ENCODE results near the gene ATP13A2.

The ATP13A2 gene

DNA sequence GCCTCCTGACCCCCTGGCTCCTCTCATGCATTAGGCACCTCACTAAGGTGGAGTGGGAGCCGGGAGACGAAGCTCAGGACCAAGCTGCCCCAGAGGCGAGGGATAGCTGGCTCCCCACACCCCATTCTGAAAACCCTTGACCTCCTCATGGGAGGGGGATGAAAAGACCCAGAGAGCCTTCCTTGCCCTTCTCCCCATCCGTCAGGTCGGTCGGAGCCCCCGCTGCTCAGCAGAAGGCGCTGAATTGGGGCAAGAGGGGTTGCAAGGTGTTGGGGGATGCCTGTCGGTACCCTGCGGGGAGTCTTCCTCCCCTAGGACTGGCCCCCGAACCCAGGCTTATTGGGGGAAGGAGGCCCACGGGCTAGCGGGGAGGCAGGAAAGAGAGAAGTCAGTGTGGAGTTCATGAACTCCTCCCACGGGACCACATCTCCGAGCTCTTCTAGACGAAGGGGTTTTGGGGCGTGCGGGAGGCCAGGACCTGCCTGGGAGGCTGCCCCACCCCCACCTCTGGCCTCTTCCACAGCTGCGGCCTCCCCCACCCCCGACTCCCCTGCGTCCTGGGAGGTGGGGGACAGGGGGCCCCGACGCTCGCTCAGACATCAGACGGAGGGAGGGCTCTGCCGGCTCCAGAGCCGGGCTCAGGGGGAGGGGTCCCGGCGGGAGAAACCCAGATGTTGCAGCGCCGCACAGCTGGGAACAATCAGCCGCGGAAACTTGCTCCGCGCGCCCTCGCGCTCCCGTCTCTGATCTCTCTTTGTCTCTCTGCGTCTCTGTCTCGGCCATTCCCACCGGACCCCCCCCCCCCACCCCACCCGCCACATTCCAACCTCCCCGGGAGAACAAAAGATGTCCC is 32.0 kb downstream of the ATP13A2 start:
- peaks cover 20% of the 10 kb centered on the region for H3K27me3 Mint-ChIP-seq
- H3K36me3 Mint-ChIP-seq = no peaks in the 10 kb centered on the region
- H3K27ac Mint-ChIP-seq = no peak overlapping the region
- no peaks in the 10 kb centered on the region for H3K9me3 Mint-ChIP-seq
- H3K4me1 Mint-ChIP-seq = peaks cover 10% of the 10 kb centered on the region
- H3K4me3 Mint-ChIP-seq = peak overlapping the region; percentile 36

DNA sequence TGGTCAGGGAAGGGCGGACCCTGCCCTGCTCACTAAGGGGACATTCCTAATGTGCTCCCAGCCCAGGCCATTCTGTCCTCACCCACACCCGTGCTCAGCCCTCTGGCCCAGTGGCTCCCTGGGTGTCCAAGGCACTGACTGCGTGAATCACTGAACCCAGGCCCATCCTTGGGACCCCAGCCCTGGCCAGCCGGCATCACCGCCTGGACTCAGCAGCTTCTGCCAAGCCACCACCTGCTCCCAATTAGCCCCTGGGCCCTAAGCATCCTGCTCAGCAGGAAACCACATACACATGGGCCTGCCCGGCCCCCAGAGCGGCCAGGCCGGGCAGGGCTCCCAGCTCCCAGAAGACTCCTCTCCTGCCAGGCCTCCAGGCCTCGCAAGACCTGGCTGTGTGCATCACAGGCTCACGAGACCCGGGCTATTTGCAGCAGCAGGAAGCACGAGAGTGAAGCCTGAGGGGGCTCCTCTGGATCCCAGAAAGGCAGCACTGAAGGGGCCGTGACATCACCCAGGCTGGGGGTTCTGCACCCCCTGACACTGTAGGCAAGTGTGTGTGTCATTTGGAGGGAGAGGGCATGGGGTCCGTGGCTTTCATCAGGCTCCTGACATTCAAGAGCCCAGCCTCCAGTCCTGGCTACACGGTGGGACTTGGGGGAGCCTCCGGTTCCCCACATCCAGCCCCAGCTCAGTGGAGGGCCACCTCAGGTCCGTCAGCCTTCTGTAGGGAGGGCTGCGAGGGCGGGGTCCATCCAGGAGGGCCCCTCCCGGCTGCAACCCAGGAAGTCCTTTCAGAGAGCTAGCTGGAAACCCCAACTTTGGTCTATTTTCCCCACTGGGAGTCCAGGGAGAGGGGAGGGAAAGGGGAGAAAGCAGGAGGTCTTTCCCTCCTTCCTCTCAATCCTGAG is 32.9 kb downstream of the ATP13A2 start:
- Mint-ChIP-seq H3K9me3 (no peaks in the 10 kb centered on the region), H3K4me3 (no peak overlapping the region)

DNA sequence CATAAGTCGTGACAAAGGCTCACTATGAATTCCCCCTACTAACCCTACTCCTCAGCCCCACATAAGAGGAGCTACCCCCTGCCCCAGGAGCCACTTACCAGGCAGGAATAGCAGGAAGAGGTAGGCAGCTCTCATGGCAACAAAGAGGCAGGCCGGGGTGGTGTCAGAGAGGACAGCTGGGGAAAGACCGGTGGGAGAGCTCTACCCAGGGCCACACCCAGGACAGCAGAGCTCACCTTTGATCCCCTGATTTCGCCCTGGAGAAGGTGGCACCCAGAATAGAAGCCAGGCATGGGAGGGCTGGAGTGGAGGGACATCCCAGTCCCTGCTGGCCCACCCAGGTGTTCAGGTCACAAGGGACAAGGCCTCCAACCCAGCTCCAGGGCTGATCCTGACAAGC is 33.6 kb downstream of the ATP13A2 start:
- H3K4me1 Mint-ChIP-seq = peaks cover 10% of the 10 kb centered on the region
- H3K4me3 Mint-ChIP-seq = no peak overlapping the region
- no peak overlapping the region for H3K27ac Mint-ChIP-seq
- H3K36me3 Mint-ChIP-seq = no peaks in the 10 kb centered on the region
- peaks cover 15% of the 10 kb centered on the region for H3K27me3 Mint-ChIP-seq
- H3K9me3 Mint-ChIP-seq = no peaks in the 10 kb centered on the region

More for the DNA sequence above, 32.9 kb downstream of the ATP13A2 start:
- Mint-ChIP-seq H3K4me1 (peaks cover 10% of the 10 kb centered on the region), H3K36me3 (no peaks in the 10 kb centered on the region), H3K27me3 (peaks cover 20% of the 10 kb centered on the region), H3K27ac (no peak overlapping the region)

DNA sequence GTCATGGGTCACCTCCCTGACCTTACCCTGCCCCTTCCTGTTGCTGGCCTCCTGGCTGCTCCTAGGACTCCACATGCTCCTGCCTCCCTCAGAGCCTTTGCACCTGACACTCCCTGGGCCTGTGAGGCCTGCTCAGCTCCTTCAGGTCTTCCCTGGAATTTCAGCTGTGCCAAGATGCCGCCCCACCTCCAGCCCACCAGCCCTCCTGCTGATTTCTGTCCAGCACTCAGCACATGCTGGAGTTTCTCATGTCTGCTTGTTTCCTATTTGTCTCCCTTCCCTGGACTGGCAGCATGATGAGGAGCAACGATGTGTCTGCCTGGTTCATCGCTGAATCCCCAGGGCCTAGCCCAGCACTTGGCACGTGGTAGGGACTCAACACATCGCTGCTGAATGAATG is 34.4 kb downstream of the ATP13A2 start:
- peaks cover 10% of the 10 kb centered on the region for H3K4me1 Mint-ChIP-seq
- peaks cover 11% of the 10 kb centered on the region for H3K27me3 Mint-ChIP-seq
- H3K9me3 Mint-ChIP-seq = no peaks in the 10 kb centered on the region
- no peak overlapping the region for H3K4me3 Mint-ChIP-seq
- no peaks in the 10 kb centered on the region for H3K36me3 Mint-ChIP-seq
- H3K27ac Mint-ChIP-seq = no peak overlapping the region

DNA sequence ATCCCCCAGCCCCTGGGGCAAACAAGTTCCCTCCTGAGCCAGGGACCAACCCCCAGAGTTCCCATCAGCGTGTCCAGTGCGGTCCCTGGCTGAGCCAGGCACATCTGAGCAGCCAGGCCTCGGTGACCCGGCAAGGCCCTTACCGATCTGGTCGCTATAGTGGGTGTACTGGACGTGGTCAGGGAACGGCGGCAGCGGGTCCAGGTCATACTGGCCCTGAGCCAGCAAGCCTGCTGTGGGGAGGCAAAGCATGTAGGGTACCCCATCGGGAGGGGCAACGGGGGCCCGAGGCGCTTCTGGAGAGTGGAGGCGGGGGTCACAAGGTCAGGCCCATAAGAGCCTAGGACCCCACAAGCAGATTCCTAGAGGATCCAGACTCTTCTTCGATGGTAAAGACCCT is 34.8 kb downstream of the ATP13A2 start:
- Mint-ChIP-seq H3K4me3 (no peak overlapping the region), H3K9me3 (no peaks in the 10 kb centered on the region), H3K36me3 (no peaks in the 10 kb centered on the region), H3K27ac (no peak overlapping the region), H3K4me1 (peaks cover 10% of the 10 kb centered on the region), H3K27me3 (peaks cover 10% of the 10 kb centered on the region)

DNA sequence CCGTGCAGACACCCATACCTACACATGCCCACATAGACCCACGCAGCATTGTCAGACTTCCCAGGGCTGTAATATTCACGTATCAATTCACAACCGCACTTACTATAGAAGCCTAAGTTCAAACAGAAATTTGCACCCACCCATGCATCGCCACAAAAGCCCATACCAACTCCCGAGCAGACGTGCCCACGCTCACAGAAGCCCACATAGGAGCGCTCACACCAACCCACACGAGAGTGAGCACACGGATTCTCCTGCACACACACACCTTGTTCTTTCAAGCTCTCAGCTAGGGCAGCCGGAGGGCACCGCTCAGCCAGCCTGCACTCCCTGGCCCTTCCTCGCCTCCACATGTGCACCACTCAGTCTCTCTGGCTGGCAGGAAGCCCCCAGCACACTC is 35.9 kb downstream of the ATP13A2 start:
- no peak overlapping the region for H3K4me3 Mint-ChIP-seq
- no peaks in the 10 kb centered on the region for H3K36me3 Mint-ChIP-seq
- H3K27me3 Mint-ChIP-seq = peaks cover 2% of the 10 kb centered on the region
- H3K4me1 Mint-ChIP-seq = peaks cover 3% of the 10 kb centered on the region
- H3K27ac Mint-ChIP-seq = no peak overlapping the region
- no peaks in the 10 kb centered on the region for H3K9me3 Mint-ChIP-seq

DNA sequence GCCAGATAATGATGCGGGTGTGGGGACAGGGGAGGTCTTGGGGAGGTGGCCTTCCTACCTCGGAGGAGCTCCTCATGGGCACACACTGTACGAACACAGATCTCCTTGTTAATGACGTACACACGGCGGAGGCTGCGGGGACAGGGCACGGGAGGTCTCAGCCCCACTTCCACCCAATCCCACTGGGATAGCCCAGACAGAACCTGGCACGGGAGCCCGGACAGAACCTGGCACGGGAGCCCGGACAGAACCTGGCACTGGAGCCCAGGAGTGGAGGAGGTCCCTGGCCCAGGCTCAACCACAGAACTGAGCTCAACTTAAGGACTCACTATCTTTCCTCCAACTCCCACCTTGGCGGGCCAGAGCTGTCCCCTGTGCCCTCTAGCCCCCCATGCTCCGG is 36.5 kb downstream of the ATP13A2 start:
- H3K27ac Mint-ChIP-seq = no peak overlapping the region
- no peaks in the 10 kb centered on the region for H3K36me3 Mint-ChIP-seq
- H3K4me3 Mint-ChIP-seq = no peak overlapping the region
- H3K9me3 Mint-ChIP-seq = no peaks in the 10 kb centered on the region
- no peaks in the 10 kb centered on the region for H3K27me3 Mint-ChIP-seq
- H3K4me1 Mint-ChIP-seq = no peaks in the 10 kb centered on the region

DNA sequence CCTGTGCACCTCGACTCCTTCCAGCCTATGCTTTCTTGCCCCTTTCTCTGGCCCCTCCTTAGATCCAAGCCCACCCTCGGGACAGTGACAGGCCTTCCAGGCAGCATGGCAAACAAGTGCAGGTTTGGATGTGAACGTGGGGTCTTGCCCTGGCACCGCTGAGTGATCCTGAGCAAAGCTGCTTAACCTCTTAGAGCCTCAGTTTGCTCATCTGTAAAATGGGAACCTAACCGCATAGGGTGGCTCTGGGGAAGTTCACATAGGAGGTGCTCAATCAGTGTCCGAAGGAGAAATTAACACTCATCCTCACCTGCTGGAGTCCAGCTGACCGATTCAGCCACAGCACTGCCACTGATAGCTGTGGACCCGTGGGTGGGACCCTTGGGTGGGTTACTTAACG is 38.5 kb downstream of the ATP13A2 start:
- Mint-ChIP-seq H3K27me3 (no peaks in the 10 kb centered on the region), H3K4me3 (no peak overlapping the region), H3K4me1 (no peaks in the 10 kb centered on the region), H3K27ac (no peak overlapping the region), H3K9me3 (no peaks in the 10 kb centered on the region), H3K36me3 (no peaks in the 10 kb centered on the region)

DNA sequence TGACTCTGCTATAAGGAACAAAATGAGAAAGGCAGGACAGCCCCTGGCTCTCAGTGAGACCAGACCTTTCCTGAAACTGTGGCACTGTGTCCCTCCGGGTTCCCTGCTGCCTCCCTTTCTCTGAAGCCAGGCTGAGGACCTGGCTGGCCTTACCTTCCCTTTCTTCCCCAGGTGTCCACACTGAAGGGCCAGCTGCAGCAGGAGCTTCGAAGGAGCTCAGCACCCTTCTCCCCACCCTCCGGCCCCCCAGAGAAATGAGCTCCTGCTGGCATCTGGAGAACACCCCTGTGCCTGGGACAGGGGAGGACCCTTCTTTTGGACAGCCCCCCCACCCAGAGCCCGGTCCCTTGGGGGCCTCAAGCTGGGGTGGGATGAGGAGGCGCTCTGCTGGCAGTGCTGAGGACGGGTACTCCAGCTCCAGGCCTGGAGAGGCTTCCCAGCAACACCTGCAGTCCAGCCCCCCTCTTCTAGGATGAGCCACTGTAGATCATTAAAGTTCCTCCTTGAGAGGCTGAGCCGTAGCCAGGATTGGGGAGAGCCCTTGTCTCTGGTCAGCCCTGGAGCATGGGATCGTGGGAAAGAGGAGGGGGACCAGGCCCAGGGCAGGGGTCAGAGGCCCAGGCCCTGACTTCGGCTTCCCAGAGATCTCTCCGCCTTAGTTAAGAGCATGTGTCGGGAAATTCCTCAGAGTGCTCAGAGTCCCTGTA is 39.4 kb downstream of the ATP13A2 start:
- Mint-ChIP-seq H3K4me1 (no peaks in the 10 kb centered on the region), H3K36me3 (no peaks in the 10 kb centered on the region), H3K27ac (peak overlapping the region; percentile 51), H3K27me3 (no peaks in the 10 kb centered on the region), H3K9me3 (no peaks in the 10 kb centered on the region), H3K4me3 (no peak overlapping the region)

DNA sequence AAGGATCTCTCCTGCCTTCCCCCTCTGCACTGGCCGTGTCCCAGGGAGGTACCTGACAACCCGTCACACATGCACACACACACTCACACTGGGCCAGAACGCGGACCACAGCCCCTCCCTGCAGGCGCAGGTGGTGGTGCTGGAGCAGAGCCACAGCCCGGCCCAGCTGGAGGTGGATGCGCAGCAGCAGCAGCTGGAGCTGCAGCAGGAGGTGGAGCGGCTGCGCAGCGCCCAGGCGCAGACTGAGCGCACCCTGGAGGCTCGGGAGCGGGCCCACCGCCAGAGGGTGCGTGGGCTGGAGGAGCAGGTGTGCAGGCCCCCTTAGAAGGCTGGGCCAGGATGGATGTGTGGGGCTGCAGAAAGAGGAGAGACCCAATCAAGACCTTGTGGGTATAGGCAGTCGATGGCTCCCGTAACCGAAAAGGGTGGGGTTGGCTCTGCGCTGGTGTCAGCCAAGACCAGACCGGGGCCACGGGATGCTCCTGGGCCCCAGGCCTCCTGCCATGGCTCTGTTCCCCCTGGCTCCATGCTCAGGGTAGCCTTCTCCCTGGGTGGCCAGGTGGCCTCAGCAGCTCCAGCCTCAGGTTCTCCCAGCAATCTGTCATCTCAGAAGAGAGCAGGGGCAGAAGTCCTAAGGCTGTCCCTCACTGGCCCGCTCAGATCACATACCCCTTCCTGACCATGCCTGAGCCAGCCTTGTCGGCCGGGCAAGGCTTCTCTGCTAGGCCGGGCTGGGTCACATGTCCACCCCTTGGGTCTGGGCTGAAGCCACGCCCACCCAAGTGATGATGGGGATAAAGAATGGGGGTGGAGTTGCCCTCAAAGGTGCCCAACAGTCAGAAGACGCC is 40.2 kb downstream of the ATP13A2 start:
- no peaks in the 10 kb centered on the region for H3K27me3 Mint-ChIP-seq

DNA sequence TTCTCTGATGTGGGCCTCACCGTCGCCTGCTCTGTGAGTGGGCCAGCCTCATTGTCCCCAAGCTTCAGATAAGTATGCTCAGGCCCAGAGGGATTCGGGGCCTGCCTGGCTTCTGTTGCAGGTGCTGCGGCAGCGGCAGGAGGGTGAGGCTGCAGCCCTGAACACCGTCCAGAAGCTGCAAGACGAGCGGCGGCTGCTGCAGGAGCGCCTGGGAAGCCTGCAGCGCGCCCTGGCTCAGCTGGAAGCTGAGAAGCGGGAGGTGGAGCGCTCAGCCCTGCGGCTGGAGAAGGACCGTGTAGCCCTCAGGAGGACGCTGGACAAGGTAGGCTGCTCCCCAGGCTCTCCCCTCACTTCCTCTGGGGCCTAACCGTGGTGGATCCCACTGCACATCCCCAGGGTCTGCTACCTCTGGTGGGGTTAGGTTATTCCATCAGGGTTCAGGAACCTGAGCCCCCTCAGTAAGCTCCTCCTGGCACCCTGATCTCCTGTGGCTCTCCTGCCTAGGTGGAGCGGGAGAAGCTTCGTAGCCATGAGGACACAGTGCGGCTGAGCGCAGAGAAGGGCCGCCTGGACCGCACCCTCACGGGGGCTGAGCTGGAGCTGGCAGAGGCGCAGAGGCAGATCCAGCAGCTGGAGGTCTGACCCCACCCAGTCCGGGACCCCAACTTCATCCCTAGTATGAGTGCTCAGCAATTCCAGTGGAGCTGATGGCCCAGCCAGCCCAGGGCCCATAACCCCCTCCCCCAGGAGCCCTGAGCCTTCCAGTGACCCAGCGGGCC is 41.4 kb downstream of the ATP13A2 start:
- H3K9me3 Mint-ChIP-seq = no peaks in the 10 kb centered on the region
- no peaks in the 10 kb centered on the region for H3K27me3 Mint-ChIP-seq
- no peaks in the 10 kb centered on the region for H3K4me1 Mint-ChIP-seq
- H3K27ac Mint-ChIP-seq = no peak overlapping the region
- peaks cover 2% of the 10 kb centered on the region for H3K36me3 Mint-ChIP-seq
- no peak overlapping the region for H3K4me3 Mint-ChIP-seq

More for the DNA sequence above, 40.2 kb downstream of the ATP13A2 start:
- no peaks in the 10 kb centered on the region for H3K4me1 Mint-ChIP-seq
- no peak overlapping the region for H3K4me3 Mint-ChIP-seq
- no peak overlapping the region for H3K27ac Mint-ChIP-seq
- H3K9me3 Mint-ChIP-seq = no peaks in the 10 kb centered on the region
- no peaks in the 10 kb centered on the region for H3K36me3 Mint-ChIP-seq

DNA sequence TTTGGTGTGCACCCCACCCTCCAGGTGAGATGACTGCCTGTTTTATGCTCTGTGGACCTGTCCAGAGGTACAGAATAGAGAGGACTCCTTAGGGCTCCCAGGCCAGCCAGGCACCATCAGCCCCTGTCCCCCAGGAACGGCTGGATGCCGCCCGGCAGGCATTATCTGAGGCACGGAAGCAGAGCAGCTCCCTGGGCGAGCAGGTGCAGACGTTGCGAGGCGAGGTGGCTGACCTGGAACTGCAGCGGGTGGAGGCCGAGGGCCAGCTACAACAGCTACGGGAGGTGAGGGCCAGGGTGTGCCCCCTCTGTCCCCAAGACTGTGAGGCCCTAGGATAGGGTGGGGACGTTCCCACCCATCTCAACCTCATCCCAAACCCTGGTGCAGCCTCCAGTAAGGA is 42.1 kb downstream of the ATP13A2 start:
- H3K4me3 Mint-ChIP-seq = no peak overlapping the region
- no peaks in the 10 kb centered on the region for H3K27me3 Mint-ChIP-seq

DNA sequence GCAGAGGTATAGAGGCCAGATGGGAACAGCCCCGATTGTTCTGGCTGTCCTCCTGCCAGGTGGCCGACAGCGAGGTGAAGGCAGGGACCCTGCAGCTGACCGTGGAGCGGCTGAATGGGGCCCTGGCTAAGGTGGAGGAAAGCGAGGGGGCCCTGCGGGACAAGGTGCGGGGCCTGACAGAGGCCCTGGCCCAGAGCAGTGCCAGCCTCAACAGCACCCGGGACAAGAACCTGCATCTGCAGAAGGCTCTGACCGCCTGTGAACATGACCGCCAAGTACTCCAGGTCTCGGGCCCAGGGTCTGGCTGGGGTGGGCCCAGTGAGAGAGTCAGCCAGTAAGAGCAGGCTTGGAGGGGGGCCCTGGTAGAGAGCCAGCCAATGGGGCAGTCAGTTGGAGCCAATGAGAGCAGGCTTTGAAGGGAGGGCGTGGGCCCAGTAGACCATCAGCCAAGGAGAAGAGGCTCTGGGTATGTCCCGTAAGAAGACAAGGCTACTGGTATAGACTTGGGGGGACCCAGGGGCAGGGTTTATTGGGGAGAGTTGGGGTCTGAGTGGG is 42.6 kb downstream of the ATP13A2 start:
- Mint-ChIP-seq H3K9me3 (no peaks in the 10 kb centered on the region), H3K4me1 (no peaks in the 10 kb centered on the region), H3K36me3 (peaks cover 2% of the 10 kb centered on the region), H3K27ac (no peak overlapping the region), H3K27me3 (no peaks in the 10 kb centered on the region), H3K4me3 (no peak overlapping the region)

More for the DNA sequence above, 42.1 kb downstream of the ATP13A2 start:
- Mint-ChIP-seq H3K27ac (no peak overlapping the region), H3K9me3 (no peaks in the 10 kb centered on the region), H3K4me1 (no peaks in the 10 kb centered on the region), H3K36me3 (peaks cover 2% of the 10 kb centered on the region)

DNA sequence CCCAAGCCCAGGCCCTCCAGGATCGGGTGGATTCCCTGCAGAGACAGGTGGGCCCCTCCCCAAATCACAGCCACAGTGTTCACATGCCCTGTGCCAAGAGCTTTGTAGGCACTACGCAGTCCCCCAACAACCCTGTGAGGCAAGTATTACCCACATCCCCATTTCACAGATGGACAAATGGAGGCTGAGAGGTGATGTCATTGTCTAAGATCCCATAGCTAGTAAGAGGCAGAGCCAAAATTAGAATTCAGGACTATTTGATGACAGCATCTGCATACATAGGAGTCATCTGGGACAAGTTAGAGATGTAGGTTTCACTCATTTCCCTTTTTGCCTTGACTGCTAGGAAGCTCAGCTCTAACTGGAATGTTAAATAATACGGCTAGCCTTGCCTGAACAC is 43.4 kb downstream of the ATP13A2 start:
- H3K9me3 Mint-ChIP-seq = no peaks in the 10 kb centered on the region
- peaks cover 2% of the 10 kb centered on the region for H3K36me3 Mint-ChIP-seq
- H3K4me1 Mint-ChIP-seq = no peaks in the 10 kb centered on the region
- H3K4me3 Mint-ChIP-seq = no peak overlapping the region
- no peaks in the 10 kb centered on the region for H3K27me3 Mint-ChIP-seq
- H3K27ac Mint-ChIP-seq = no peak overlapping the region

Measured in activated naive CD4-positive, alpha-beta T cell treated with anti-CD3 and anti-CD28 coated beads, Interleukin-2, amount 50 U/mL, for 24 hours (primary cell).